Fibroblast of lung (primary cell): ENCODE measurements around the gene CUBN. TPM values are rescaled to one million over a fixed set of nuclear protein-coding genes. Genes with fewer than 3 reads are reported as not detected.
A peak's percentile ranks its signal among the peaks of the same experiment; 100 is the strongest.

Experiments
- DNase-seq, 2 donors: peaks; one replicate each; pipeline versions ENCODE4 v3.0.0 to v3.0.0-alpha.2; 2010; ENCODE audit warnings: low read depth in 2 of 2
- H2AFZ ChIP-seq: 2 replicates; pipeline ENCODE4 v1.5.1; 2012; ENCODE audit warnings: low read length, control low read depth, inconsistent platforms
- H3K27ac ChIP-seq: 2 replicates; pipeline ENCODE4 v1.5.1; 2011; ENCODE audit warnings: low read length, control low read depth; ENCODE audit not compliant: insufficient read depth
- H3K27me3 ChIP-seq: 2 replicates; pipeline ENCODE4 v1.5.1; 2011; ENCODE audit warnings: mild to moderate bottlenecking, low read length; ENCODE audit not compliant: control insufficient read depth, insufficient read depth
- H3K36me3 ChIP-seq: 2 replicates; pipeline ENCODE4 v1.5.1; 2011; ENCODE audit warnings: low read length; ENCODE audit not compliant: control insufficient read depth, insufficient read depth
- H3K4me1 ChIP-seq: 2 replicates; pipeline ENCODE4 v1.5.1; 2011; ENCODE audit warnings: low read length; ENCODE audit not compliant: control insufficient read depth, insufficient read depth; ENCODE audit errors: extremely low read depth
- H3K4me2 ChIP-seq: 2 replicates; pipeline ENCODE4 v1.5.1; 2011; ENCODE audit warnings: low read length, control low read depth; ENCODE audit not compliant: insufficient read depth; ENCODE audit errors: extremely low read depth
- H3K4me3 ChIP-seq, 4 experiments: fragments of 200-600 bp in 1 of 4; sonication (generic) in 1 of 4; replicated peaks in 1 of 4; 2 replicates each; pipeline ENCODE4 v1.5.1; 2011 to 2016; ENCODE audit warnings: low read length in 4 of 4, low read depth in 3 of 4, mild to moderate bottlenecking in 3 of 4, control low read depth in 2 of 4, inconsistent platforms in 1 of 4, mixed read lengths in 1 of 4; ENCODE audit not compliant: insufficient read depth in 1 of 4; ENCODE audit errors: control extremely low read depth in 1 of 4
- H3K79me2 ChIP-seq: 2 replicates; pipeline ENCODE4 v1.5.1; 2012; ENCODE audit warnings: mild to moderate bottlenecking, low read length, inconsistent platforms; ENCODE audit not compliant: control insufficient read depth, insufficient read depth
- H3K9ac ChIP-seq: 2 replicates; pipeline ENCODE4 v1.5.1; 2011; ENCODE audit warnings: mild to moderate bottlenecking, low read length, control low read depth; ENCODE audit not compliant: insufficient read depth
- H3K9me3 ChIP-seq: 2 replicates; pipeline ENCODE4 v1.5.1; 2012; ENCODE audit warnings: low read depth, low read length; ENCODE audit not compliant: control insufficient read depth, insufficient read depth
- H4K20me1 ChIP-seq: 2 replicates; pipeline ENCODE4 v1.5.1; 2011; ENCODE audit warnings: low read length; ENCODE audit not compliant: control insufficient read depth, insufficient read depth; ENCODE audit errors: extremely low read depth
- EZH2 ChIP-seq: IDR thresholded peaks from 2 replicates; pipeline ENCODE4 v1.5.1; 2012; ENCODE audit warnings: low read length, control low read depth, mild to moderate bottlenecking; ENCODE audit errors: missing control alignments
- polyA plus RNA-seq, 2 donors: library from polyadenylated mRNA; depleted of rRNA in 1 of 2; stranded (reverse) in 1 of 2; unstranded in 1 of 2; fragments of >200 nt; gene quantifications; 2 replicates each; pipeline ENCODE4 v1.2.1, GENCODE V29; 2011 to 2012; ENCODE audit warnings: missing spikeins in 1 of 2
- total RNA-seq: library from RNA; depleted of rRNA; stranded (reverse); fragments of >200 nt; gene quantifications from 2 replicates; pipeline ENCODE4 v1.2.1, GENCODE V29; 2014
- TF ChIP-seq, protein P1 (sequence below), 2 donors: IDR thresholded peaks in 1 of 2; conservative IDR thresholded peaks in 1 of 2; 1 replicate in 1 of 2; 2 replicates in 1 of 2; pipeline ENCODE4 v1.5.1; 2011 to 2012; ENCODE audit warnings: low read length in 2 of 2, control low read depth in 1 of 2, inconsistent platforms in 1 of 2, low read depth in 1 of 2, mild to moderate bottlenecking in 1 of 2

Gene CUBN
- total and polyA plus RNA-seq, 2 donors (not counting 1 experiment from before 2014, with no cell fraction given), result 1.3 to 1.5 TPM

DNA sequence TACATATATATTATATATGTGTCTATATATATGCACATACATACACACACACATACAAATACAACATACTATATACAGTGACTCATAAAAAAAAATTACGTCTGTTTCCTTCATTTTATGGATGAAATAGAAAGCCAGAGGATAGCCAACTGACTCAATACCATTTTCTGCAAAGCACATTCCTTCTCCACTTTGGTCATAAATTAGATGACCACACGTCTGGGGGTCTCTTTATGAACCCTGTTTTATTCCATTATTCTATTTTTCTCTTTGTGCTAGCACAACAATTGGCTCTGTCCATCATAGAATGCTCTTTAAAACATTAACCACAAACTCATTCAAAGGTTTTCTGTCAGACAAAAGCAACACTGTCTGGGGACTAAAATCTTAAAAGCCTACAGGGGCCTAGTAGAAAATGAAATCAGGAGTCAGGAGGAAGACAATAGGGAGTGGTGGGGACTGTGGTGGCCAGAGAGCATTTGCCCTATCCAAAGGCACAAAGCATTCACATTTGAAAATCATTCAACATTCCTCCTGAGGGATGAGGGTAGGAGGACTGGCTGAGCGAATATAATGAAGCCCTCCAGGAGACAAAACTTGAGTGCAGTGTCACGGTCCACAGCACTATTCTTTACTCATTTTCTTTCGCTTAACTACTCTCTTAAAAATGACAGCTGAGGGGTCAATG, 4.3 kb downstream of the CUBN start:
- Histone ChIP-seq H3K27me3 (no peaks in the 10 kb centered on the region), H3K4me1 (peaks cover 7% of the 10 kb centered on the region), H4K20me1 (no peaks in the 10 kb centered on the region), H3K4me3 (no peak overlapping the region), H3K9ac (no peak overlapping the region), H3K79me2 (no peaks in the 10 kb centered on the region), H3K4me2 (no peak overlapping the region), H3K36me3 (no peaks in the 10 kb centered on the region), H2AFZ (no peak overlapping the region), H3K27ac (no peak overlapping the region), H3K9me3 (no peaks in the 10 kb centered on the region)
- TF ChIP-seq EZH2, result no peak
- TF ChIP-seq, protein P1, sequence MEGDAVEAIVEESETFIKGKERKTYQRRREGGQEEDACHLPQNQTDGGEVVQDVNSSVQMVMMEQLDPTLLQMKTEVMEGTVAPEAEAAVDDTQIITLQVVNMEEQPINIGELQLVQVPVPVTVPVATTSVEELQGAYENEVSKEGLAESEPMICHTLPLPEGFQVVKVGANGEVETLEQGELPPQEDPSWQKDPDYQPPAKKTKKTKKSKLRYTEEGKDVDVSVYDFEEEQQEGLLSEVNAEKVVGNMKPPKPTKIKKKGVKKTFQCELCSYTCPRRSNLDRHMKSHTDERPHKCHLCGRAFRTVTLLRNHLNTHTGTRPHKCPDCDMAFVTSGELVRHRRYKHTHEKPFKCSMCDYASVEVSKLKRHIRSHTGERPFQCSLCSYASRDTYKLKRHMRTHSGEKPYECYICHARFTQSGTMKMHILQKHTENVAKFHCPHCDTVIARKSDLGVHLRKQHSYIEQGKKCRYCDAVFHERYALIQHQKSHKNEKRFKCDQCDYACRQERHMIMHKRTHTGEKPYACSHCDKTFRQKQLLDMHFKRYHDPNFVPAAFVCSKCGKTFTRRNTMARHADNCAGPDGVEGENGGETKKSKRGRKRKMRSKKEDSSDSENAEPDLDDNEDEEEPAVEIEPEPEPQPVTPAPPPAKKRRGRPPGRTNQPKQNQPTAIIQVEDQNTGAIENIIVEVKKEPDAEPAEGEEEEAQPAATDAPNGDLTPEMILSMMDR (conservative IDR thresholded peaks at IDR 0.05 in 1 of 2, IDR thresholded peaks at IDR 0.05 in 1 of 2; ENCODE audit: low read depth in 1 of 2, low read length in 2 of 2), result no peak
- DNase-seq, result peak in 1 of 2 donors; percentile 16

DNA sequence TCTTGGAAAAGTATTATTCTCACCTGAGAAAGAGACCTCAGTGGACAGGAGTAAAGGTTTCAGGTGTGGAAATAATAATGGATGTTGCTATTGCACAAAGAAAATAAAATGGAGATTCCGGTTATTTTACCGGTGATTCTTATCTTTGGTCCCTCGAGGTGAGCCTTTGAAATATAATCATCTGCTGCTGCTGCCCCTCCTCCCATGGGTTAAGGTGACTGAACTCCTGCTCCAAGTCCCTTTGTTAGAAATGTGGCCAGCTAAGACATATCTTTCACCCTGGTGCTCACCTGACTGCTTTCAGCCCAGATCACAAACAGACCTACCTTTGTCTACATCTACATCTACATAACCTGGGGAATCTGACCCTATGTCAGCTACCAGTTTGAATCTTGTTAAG, 5.7 kb downstream of the CUBN start:
- Histone ChIP-seq H3K4me1 (peaks cover 7% of the 10 kb centered on the region), H3K9ac (no peak overlapping the region), H3K36me3 (no peaks in the 10 kb centered on the region), H3K79me2 (no peaks in the 10 kb centered on the region), H3K27ac (no peak overlapping the region), H3K4me3 (no peak overlapping the region), H3K9me3 (no peaks in the 10 kb centered on the region), H4K20me1 (no peaks in the 10 kb centered on the region), H3K27me3 (no peaks in the 10 kb centered on the region), H2AFZ (no peak overlapping the region), H3K4me2 (no peak overlapping the region)
- no peak for DNase-seq
- TF ChIP-seq, protein P1 (conservative IDR thresholded peaks at IDR 0.05 in 1 of 2, IDR thresholded peaks at IDR 0.05 in 1 of 2; ENCODE audit: low read depth in 1 of 2, low read length in 2 of 2), result no peak
- TF ChIP-seq EZH2, result no peak

DNA sequence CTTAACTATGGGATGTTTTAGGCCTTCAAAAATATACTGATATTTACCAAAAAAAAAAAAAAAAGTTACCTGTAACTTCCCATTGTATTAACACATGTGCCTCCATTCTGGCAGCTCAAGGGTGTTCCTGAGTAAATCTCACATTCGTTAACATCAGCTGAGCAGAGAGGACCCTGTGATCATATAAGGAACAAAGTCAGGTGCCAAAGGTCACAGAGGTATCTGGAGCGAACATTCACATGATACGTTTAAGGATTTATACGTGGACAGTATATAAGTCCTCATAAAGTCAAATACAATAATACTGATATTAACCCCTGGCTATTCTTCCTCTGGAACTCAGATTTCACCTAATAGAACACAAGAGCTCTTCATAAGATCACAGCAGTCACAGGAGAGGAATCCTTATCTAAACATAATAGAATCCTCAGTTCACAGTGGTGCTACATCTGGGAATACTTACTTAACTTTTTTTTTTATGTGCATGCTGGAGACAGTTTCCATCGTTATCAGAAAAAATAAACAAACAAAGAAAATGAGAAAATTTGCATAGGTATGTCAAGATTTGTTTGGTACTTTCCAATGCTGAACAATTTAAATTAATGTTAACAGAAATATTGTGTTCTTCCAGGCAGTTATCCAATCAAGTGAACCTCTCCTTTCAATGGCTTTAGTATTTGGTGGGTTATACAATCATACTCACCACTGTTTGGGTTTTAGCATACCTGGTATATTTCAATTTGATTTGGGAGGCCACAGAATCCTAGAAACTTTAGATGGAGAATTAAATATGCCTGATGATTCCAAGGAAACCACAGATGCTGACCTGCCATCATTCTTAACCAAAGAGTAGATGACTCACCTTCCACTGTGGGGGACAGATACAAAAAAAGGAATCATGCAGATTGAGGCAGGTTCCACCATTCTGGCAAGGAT, 6.6 kb downstream of the CUBN start:
- H3K4me1 ChIP-seq, result peaks cover 7% of the 10 kb centered on the region
- no peaks in the 10 kb centered on the region for H3K79me2 ChIP-seq
- DNase-seq, result peak; percentile 33 to 92
- no peak overlapping the region for H3K4me3 ChIP-seq
- H3K27ac ChIP-seq, result no peak overlapping the region
- H3K27me3 ChIP-seq, result no peaks in the 10 kb centered on the region
- TF ChIP-seq, protein P1 (conservative IDR thresholded peaks at IDR 0.05 in 1 of 2, IDR thresholded peaks at IDR 0.05 in 1 of 2; ENCODE audit: low read depth in 1 of 2, low read length in 2 of 2), result no peak
- no peak for TF ChIP-seq EZH2
- H3K9me3 ChIP-seq, result no peaks in the 10 kb centered on the region
- no peak overlapping the region for H3K9ac ChIP-seq
- H3K4me2 ChIP-seq, result no peak overlapping the region
- no peak overlapping the region for H2AFZ ChIP-seq
- no peaks in the 10 kb centered on the region for H4K20me1 ChIP-seq
- H3K36me3 ChIP-seq, result no peaks in the 10 kb centered on the region
